B cell (primary cell): ENCODE measurements around the gene PTPN22. TPM values are rescaled to one million over a fixed set of nuclear protein-coding genes. Genes with fewer than 3 reads are reported as not detected.

ENCODE experiments used
- ATAC-seq: fragments of 200-7000 bp; cut with Tn5 transposase; one replicate; pipeline ENCODE4 v1.10.0; 2021; ENCODE audit warnings: low read depth, mild to moderate bottlenecking, moderate number of reproducible peaks, moderate library complexity
- CTCF ChIA-PET: fragments of 350-600 bp; sonication (Branson Sonifier 250); formaldehyde crosslinking; loops from one replicate; lab custom pipeline; 2021; ENCODE audit warnings: antibody characterized with exemption, inconsistent platforms; lab: Charles Lee
- POLR2A ChIA-PET: fragments of 350-600 bp; sonication (Branson Sonifier 250); formaldehyde crosslinking; loops from one replicate; lab custom pipeline; 2021; ENCODE audit warnings: antibody characterized with exemption; lab: Charles Lee
- DNase-seq: peaks from one replicate; pipeline ENCODE4 v3.0.0; 2013
- H2AFZ ChIP-seq: 2 replicates; pipeline ENCODE4 v1.6.1; 2012; ENCODE audit warnings: mild to moderate bottlenecking, low read depth, low read length; ENCODE audit not compliant: insufficient read depth, poor library complexity, severe bottlenecking
- H3K27ac ChIP-seq, 2 donors: 1 replicate in 1 of 2; 2 replicates in 1 of 2; pipeline ENCODE4 v1.5.1; 2012 to 2013; ENCODE audit warnings: low read length in 2 of 2, mild to moderate bottlenecking in 2 of 2, moderate library complexity in 1 of 2
- H3K27me3 ChIP-seq, 4 experiments: fragments of 200-600 bp in 1 of 4; sonication (generic) in 1 of 4; replicated peaks in 1 of 4; 1 replicate in 2 of 4; 2 replicates in 2 of 4; pipeline versions ENCODE4 v1.6.1 to v1.7.0; 2013 to 2016; ENCODE audit warnings: low read length in 3 of 4, mild to moderate bottlenecking in 2 of 4, mixed read lengths in 1 of 4, moderate library complexity in 1 of 4; ENCODE audit not compliant: insufficient read depth in 4 of 4, control insufficient read depth in 3 of 4; ENCODE audit errors: control extremely low read depth in 1 of 4
- H3K36me3 ChIP-seq, 2 experiments: replicated peaks in 1 of 2; 1 replicate in 1 of 2; 2 replicates in 1 of 2; pipeline versions ENCODE4 v1.6.1 to v1.7.1; 2013; ENCODE audit warnings: low read length in 1 of 2; ENCODE audit not compliant: insufficient read depth in 2 of 2, control insufficient read depth in 1 of 2; ENCODE audit errors: control extremely low read depth in 1 of 2, extremely low read depth in 1 of 2
- H3K4me1 ChIP-seq, 2 donors: fragments of 200-600 bp in 1 of 2; sonication (generic) in 1 of 2; 1 replicate in 1 of 2; 2 replicates in 1 of 2; pipeline versions ENCODE4 v1.5.1 to v1.6.1; 2013 to 2017; ENCODE audit warnings: low read length in 2 of 2; ENCODE audit not compliant: control insufficient read depth in 2 of 2, insufficient read depth in 2 of 2
- H3K4me2 ChIP-seq: replicated peaks from 2 replicates; pipeline ENCODE3; 2012; ENCODE audit warnings: mild to moderate bottlenecking, low read depth, low read length; ENCODE audit not compliant: poor library complexity, severe bottlenecking
- H3K4me3 ChIP-seq, 5 experiments: fragments of 200-600 bp in 1 of 5; sonication (generic) in 1 of 5; 1 replicate in 3 of 5; 2 replicates in 2 of 5; pipeline versions ENCODE4 v1.5.1 to v1.7.0; 2011 to 2016; ENCODE audit warnings: low read length in 4 of 5, mild to moderate bottlenecking in 4 of 5, low read depth in 2 of 5, control low read depth in 1 of 5, moderate library complexity in 1 of 5; ENCODE audit not compliant: insufficient read depth in 1 of 5; ENCODE audit errors: control extremely low read depth in 1 of 5, extremely low read depth in 1 of 5
- H3K79me2 ChIP-seq: fragments of 200-600 bp; sonication (generic); one replicate; pipeline ENCODE4 v1.6.0; 2016; ENCODE audit warnings: low read length; ENCODE audit not compliant: control insufficient read depth, insufficient read depth
- H3K9ac ChIP-seq: fragments of 200-600 bp; sonication (generic); 2 replicates; pipeline ENCODE4 v1.6.1; 2017; ENCODE audit warnings: mild to moderate bottlenecking, low read length, moderate library complexity
- H3K9me3 ChIP-seq, 3 donors: one replicate each; pipeline versions ENCODE4 v1.6.1 to v1.7.1; 2013; ENCODE audit warnings: low read length in 2 of 3; ENCODE audit not compliant: control insufficient read depth in 2 of 3, insufficient read depth in 1 of 3; ENCODE audit errors: control extremely low read depth in 1 of 3
- H4K20me1 ChIP-seq: 2 replicates; pipeline ENCODE4 v1.6.0; 2012; ENCODE audit warnings: mild to moderate bottlenecking, low read length; ENCODE audit not compliant: insufficient read depth, control insufficient read depth, poor library complexity, severe bottlenecking
- H3K27ac Mint-ChIP-seq: one replicate; pipeline ENCODE4 v1.8.0; 2021; ENCODE audit warnings: mixed read lengths
- H3K27me3 Mint-ChIP-seq: one replicate; pipeline ENCODE4 v1.8.0; 2021; ENCODE audit warnings: mixed read lengths
- H3K4me1 Mint-ChIP-seq: one replicate; pipeline ENCODE4 v1.8.0; 2021; ENCODE audit warnings: mixed read lengths
- H3K4me3 Mint-ChIP-seq: one replicate; pipeline ENCODE4 v1.8.0; 2021; ENCODE audit warnings: mixed read lengths
- H3K9me3 Mint-ChIP-seq: one replicate; pipeline ENCODE4 v1.8.0; 2022; ENCODE audit warnings: mixed read lengths; ENCODE audit not compliant: insufficient read depth
- EZH2 ChIP-seq: IDR thresholded peaks from 2 replicates; pipeline ENCODE4 v1.6.1; 2012; ENCODE audit warnings: borderline replicate concordance, low read depth, mild to moderate bottlenecking, moderate library complexity, low read length; ENCODE audit not compliant: insufficient read depth, poor library complexity, severe bottlenecking
- WGBS: methylation state at CpG from one replicate; pipeline ENCODE4 v1.1.5; 2013; ENCODE audit warnings: missing lambda C conversion rate; ENCODE audit not compliant: insufficient coverage; 5-methylcytosine and 5-hydroxymethylcytosine counted together
- intact Hi-C: fragments of 100-400 bp; cut with micrococcal nuclease; formaldehyde crosslinking; loops from one replicate; pipeline ENCODE4 v1.10.0; 2022
- polyA plus RNA-seq: library from polyadenylated mRNA; depleted of rRNA; stranded (reverse); fragments of >200 nt; gene quantifications from 2 replicates; pipeline ENCODE4 v1.2.3, GENCODE V29; 2012
- total RNA-seq, 2 donors: library from RNA; stranded (reverse); fragments of 120-200 nt in 1 of 2; gene quantifications; 1 replicate in 1 of 2; 2 replicates in 1 of 2; pipeline versions ENCODE4 v1.2.3 to v1.2.4, GENCODE V29; 2013 to 2022
- TF ChIP-seq, protein P1 (sequence below): fragments of 200-600 bp; IDR thresholded peaks from one replicate; pipeline ENCODE4 v1.8.0; 2022; ENCODE audit warnings: antibody characterized with exemption, mild to moderate bottlenecking

Gene PTPN22
- total and polyA plus RNA-seq, 2 donors (not counting 1 experiment from before 2014, with no cell fraction given): 14.3 to 37.4 TPM

DNA sequence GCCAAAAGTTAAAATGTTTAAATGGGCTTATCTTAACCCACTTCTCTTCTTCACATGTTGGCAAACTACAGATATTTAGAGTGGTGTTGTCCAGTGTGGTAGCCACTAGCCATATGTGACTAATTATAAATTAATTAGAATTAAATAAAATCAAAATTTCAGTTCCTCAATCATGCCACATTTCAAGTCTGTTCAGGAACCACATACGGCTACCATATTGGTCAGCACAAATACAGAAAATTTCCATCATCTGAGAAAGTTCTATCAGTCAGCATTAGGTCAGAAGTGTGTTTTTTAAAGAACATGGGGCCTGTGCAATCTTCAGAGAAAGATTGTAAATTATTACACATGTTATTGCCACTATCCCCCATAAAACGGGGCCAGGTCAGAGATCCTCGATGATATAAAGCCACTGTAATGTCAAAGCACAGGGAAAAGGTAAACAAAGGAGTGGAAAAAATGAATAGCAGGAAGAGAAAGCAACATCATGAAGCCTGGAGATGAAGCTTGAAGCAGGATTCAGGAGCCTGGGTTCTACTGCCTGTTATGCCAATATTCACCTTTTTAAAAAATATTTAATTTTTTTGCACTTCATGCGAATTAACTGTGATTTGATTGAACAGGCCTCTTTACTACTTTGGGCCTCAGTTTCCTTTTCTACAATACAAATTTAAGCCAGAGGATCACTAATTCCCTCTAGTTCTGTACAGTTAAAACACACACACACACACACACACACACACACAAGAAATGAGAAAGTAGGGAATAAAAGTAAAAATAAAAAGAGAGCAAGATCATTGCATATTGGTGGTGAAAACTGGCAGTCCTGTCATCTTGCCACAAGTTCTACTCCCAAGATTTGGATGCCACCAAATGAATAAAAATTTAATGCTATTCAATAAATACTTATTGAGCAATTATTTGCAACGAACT lies 61.6 kb downstream of the PTPN22 start:
- no peaks in the 10 kb centered on the region for H3K27me3 Mint-ChIP-seq
- peak overlapping the region; percentile 60 for H3K4me3 Mint-ChIP-seq
- H2AFZ ChIP-seq: no peak overlapping the region
- no peaks in the 10 kb centered on the region for H3K9me3 ChIP-seq
- H3K4me1 ChIP-seq: peaks cover 32 to 33% of the 10 kb centered on the region in 2 donors
- H3K79me2 ChIP-seq: peaks cover 68% of the 10 kb centered on the region
- no CpG with 5 or more reads among the region's 5 CpGs for WGBS
- peak overlapping the region in 1 of 2 donors; percentile 7 for H3K27ac ChIP-seq
- H3K4me2 ChIP-seq: peak overlapping the region; percentile 76
- DNase-seq: no peak
- no peak for TF ChIP-seq EZH2
- TF ChIP-seq, protein P1, sequence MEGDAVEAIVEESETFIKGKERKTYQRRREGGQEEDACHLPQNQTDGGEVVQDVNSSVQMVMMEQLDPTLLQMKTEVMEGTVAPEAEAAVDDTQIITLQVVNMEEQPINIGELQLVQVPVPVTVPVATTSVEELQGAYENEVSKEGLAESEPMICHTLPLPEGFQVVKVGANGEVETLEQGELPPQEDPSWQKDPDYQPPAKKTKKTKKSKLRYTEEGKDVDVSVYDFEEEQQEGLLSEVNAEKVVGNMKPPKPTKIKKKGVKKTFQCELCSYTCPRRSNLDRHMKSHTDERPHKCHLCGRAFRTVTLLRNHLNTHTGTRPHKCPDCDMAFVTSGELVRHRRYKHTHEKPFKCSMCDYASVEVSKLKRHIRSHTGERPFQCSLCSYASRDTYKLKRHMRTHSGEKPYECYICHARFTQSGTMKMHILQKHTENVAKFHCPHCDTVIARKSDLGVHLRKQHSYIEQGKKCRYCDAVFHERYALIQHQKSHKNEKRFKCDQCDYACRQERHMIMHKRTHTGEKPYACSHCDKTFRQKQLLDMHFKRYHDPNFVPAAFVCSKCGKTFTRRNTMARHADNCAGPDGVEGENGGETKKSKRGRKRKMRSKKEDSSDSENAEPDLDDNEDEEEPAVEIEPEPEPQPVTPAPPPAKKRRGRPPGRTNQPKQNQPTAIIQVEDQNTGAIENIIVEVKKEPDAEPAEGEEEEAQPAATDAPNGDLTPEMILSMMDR: no peak
- H3K27ac Mint-ChIP-seq: no peak overlapping the region
- H4K20me1 ChIP-seq: peaks cover 41% of the 10 kb centered on the region
- no peaks in the 10 kb centered on the region for H3K9me3 Mint-ChIP-seq
- H3K9ac ChIP-seq: peak overlapping the region; percentile 88
- POLR2A ChIA-PET: no interaction called here
- no peak for ATAC-seq
- H3K4me3 ChIP-seq: peak overlapping the region in 2 of 5 experiments; percentile 15 to 78
- intact Hi-C loops: loop anchor here (5.0 to 10.0 kb wide), 4 partner anchors 537 to 1095 kb away; partner anchors contain the start of genes NRAS, PPM1J and SLC16A1
- H3K4me1 Mint-ChIP-seq: peaks cover 52% of the 10 kb centered on the region
- CTCF ChIA-PET: no interaction called here
- H3K36me3 ChIP-seq: peaks cover 0 to 7% of the 10 kb centered on the region in 2 experiments
- no peaks in the 10 kb centered on the region for H3K27me3 ChIP-seq
